ENCODE data around the gene XYLB.

XYLB gene

DNA sequence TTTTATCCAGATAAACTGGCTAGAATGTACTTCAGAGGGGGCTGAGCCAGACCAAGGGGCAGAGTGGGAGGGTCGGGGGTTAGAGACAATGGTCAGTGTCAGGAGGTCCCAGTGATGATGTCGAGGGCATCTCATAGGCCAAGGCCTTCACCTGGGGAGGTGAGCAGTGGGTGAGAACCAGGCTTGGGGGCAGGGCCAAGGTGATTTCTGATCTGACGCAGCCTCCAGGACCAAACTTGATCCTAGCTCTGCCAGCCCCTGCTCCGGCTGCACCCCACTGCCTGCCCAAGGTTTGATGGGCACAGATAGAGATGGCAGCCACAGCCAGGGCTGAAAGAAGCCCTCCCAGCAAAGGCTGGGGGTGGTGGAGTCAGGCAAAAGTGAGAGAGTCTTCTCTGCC lies 14.9 kb downstream of the XYLB start:
- TF ChIP-seq, protein P1, sequence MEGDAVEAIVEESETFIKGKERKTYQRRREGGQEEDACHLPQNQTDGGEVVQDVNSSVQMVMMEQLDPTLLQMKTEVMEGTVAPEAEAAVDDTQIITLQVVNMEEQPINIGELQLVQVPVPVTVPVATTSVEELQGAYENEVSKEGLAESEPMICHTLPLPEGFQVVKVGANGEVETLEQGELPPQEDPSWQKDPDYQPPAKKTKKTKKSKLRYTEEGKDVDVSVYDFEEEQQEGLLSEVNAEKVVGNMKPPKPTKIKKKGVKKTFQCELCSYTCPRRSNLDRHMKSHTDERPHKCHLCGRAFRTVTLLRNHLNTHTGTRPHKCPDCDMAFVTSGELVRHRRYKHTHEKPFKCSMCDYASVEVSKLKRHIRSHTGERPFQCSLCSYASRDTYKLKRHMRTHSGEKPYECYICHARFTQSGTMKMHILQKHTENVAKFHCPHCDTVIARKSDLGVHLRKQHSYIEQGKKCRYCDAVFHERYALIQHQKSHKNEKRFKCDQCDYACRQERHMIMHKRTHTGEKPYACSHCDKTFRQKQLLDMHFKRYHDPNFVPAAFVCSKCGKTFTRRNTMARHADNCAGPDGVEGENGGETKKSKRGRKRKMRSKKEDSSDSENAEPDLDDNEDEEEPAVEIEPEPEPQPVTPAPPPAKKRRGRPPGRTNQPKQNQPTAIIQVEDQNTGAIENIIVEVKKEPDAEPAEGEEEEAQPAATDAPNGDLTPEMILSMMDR (IDR thresholded peaks at IDR 0.05), result no peak

DNA sequence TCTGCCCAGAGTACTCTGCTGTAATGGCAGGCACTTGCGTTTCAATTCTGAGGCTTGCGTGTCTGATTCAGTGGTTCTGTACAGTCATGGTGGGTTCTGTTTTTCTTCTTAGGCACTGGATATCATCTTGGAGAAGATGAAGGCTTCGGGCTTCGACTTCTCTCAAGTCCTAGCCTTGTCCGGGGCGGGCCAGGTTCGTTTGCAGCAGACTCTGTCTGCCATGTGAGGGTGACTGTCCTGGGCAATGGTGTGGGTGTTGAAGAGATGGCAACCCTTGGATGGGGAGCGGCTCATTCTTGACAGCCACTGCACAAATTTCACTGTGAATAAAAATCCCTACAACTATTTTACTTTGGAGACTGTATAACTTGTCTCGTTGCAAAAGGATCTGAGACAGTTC lies 16.2 kb downstream of the XYLB start:
- TF ChIP-seq, protein P1 (IDR thresholded peaks at IDR 0.05), result no peak

DNA sequence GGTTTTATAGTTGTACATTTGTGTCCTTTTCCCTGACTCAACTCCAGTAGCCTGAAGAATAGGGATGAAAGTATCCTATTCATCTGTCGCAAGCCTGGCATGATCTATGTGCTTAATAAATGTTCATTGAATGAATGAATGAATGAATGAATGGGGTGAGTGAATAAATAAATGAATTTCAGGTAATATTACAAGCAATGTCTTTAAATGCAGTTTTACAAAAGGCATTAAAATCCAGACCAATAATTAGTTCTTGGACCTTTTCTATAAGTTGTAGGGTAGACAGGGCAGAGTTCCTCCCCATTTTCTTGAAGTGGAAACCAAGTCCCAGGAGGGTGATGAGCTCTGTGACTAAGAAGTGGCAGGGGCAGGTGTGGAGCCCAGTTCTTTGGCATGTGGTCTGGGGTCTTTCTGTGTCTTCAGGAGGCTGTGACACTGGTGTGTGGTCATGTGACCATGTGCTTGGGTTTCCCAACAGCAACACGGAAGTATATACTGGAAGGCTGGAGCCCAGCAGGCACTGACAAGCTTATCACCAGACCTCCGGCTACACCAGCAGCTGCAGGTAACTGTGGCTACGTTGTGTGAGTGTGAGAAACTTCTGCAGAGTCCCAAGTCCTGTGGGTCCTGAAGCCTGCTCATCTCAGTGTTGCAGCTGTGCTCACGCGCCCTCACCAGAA lies 18.3 kb downstream of the XYLB start:
- TF ChIP-seq, protein P1 (IDR thresholded peaks at IDR 0.05), result no peak

- TF ChIP-seq, protein P1 (IDR thresholded peaks at IDR 0.05), result no peak
Measured at GRCh38 chr3:38365469-38366062, 19.0 kb downstream of the XYLB start.

DNA sequence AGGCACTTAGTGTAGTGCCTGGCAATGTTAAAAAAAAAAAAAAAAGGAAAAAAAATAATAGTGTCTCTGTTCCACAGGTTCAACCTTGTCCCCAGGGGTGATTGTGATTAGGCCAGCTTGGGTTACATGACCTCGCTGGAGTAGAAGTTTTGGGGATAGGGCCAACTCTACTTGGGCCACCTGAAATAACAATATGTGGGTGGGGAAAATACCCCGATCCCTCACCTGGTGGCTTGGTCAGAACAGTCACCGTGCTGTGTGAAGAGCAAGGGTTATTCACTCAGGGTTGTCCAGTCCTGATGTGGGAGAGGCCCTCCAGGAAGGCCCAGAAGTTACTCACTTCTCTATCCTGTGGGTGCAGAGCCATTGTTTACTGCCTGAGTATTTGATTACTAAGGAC lies 19.5 kb downstream of the XYLB start:
- TF ChIP-seq, protein P1 (IDR thresholded peaks at IDR 0.05), result no peak

GRCh38 chr3:38367779-38368178 lies 21.2 kb downstream of the XYLB start:
- TF ChIP-seq, protein P1 (IDR thresholded peaks at IDR 0.05), result no peak

DNA sequence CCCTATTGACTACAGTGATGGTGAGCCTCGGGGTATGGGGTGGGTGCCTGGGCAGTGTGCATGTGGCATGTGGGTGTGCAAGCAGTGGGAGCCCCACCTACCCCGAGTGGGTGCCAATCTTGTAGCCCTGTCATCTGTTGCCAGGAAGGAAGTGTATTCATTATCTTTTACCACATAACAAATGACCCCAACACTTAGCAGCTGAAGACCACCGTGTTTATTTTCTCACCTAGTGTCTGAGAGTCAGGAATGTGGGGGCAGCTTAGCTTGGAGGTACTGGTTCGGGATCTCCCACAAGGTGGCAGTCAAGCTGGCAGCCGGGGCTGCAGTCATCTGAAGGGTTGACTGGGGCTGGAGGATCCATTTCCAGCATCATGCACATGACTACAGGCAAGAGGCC lies 21.7 kb downstream of the XYLB start:
- TF ChIP-seq, protein P1 (IDR thresholded peaks at IDR 0.05), result no peak
